DND-41 (cell line): ENCODE results near the gene ASPG.

Experiments used
- CTCF ChIP-seq: IDR thresholded peaks from 2 replicates; pipeline ENCODE4 v1.5.1; 2012; ENCODE audit warnings: borderline replicate concordance, low read length, moderate library complexity, mild to moderate bottlenecking; ENCODE audit not compliant: poor library complexity, severe bottlenecking; ENCODE audit errors: extremely low read depth
- EZH2 ChIP-seq: IDR thresholded peaks from 3 replicates; pipeline ENCODE4 v1.6.1; 2012; ENCODE audit warnings: borderline replicate concordance, low read depth, mild to moderate bottlenecking, moderate library complexity, low read length, inconsistent platforms; ENCODE audit not compliant: severe bottlenecking

- no peak for TF ChIP-seq CTCF
- no peak for TF ChIP-seq EZH2
Measured at GRCh38 chr14:104154246-104154645, 68.7 kb downstream of the ASPG start.
